ENCODE data around the gene CLDN16. TPM values are rescaled to one million over a fixed set of nuclear protein-coding genes. Genes with fewer than 3 reads are reported as not detected.

Gene CLDN16
- total RNA-seq, 3 donors from 2014 or later (not counting 1 experiment from before 2014, with no cell fraction given) = not detected

DNA sequence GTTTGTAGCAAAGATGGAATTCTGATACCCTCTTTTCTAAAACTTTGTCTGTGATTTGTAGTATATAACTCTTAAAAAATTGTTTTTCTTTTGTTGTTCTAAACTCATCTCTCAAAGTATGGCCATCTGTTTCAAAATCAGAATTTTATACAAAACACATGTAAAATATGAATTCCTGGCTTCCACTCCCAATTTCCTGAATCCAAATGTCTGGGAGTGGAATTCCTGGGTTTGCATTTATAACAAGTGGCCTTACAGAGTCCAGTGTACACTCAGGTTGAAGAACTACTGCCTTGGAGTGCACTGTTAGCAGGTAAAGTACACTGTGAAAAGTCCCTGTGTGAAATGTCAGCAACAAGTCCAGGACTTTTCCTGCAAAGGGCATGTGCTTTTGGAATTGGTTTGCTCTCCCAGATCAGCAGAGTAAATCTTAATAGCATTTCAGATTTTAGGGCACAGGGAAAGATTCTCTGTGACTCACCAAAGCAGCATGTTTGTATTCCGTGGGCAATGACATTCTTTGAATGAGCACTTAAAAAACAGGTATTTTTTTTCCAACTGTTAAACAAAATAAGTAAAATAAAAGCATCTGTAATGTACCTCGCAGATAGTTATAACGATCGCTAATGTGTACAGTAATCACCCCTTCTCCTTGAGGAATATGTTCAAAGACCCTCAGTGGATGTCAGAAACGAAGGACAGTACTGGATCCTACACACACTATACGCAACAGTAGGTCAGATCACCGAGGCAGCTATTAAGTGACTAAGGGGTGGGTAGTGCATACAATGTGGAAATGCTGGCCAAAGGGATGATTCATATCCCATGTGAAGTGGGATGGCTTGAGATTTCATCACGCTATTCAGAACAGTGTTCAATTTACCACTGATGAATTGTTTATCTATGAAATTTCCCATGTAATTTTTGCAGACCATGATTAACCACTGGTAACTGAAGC, 2.0 kb upstream of the CLDN16 start:
- Mint-ChIP-seq H3K4me1 (no peaks in the 10 kb centered on the region), H3K36me3 (no peaks in the 10 kb centered on the region), H3K27me3 (ENCODE audit: low read depth in 2 of 2) (no peaks in the 10 kb centered on the region), H3K27ac (no peak overlapping the region), H3K9me3 (no peaks in the 10 kb centered on the region), H3K4me3 (no peak overlapping the region)
- H3K36me3 ChIP-seq (ENCODE audit: control insufficient read depth, insufficient read depth, low read length) = no peaks in the 10 kb centered on the region
- H3K27ac ChIP-seq (ENCODE audit: low read length) = no peak overlapping the region
- H3K27me3 ChIP-seq (ENCODE audit: control insufficient read depth, insufficient read depth, low read length) = no peaks in the 10 kb centered on the region
- intact Hi-C loops (cut with micrococcal nuclease) = no loop called here
- TF ChIP-seq, protein P1, sequence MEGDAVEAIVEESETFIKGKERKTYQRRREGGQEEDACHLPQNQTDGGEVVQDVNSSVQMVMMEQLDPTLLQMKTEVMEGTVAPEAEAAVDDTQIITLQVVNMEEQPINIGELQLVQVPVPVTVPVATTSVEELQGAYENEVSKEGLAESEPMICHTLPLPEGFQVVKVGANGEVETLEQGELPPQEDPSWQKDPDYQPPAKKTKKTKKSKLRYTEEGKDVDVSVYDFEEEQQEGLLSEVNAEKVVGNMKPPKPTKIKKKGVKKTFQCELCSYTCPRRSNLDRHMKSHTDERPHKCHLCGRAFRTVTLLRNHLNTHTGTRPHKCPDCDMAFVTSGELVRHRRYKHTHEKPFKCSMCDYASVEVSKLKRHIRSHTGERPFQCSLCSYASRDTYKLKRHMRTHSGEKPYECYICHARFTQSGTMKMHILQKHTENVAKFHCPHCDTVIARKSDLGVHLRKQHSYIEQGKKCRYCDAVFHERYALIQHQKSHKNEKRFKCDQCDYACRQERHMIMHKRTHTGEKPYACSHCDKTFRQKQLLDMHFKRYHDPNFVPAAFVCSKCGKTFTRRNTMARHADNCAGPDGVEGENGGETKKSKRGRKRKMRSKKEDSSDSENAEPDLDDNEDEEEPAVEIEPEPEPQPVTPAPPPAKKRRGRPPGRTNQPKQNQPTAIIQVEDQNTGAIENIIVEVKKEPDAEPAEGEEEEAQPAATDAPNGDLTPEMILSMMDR (IDR thresholded peaks at IDR 0.05) = no peak
- DNase-seq = no peak
- no peak overlapping the region for H3K4me3 ChIP-seq (ENCODE audit: low read length)
- 97% methylated on average over 5 of the region's 8 CpGs for WGBS (ENCODE audit: insufficient coverage)
- no peak for ATAC-seq
- H3K4me1 ChIP-seq (ENCODE audit: control insufficient read depth, insufficient read depth, low read length) = no peaks in the 10 kb centered on the region
- H3K9me3 ChIP-seq (ENCODE audit: control insufficient read depth, insufficient read depth, low read length) = no peaks in the 10 kb centered on the region

GRCh38 chr3:190388703-190389102, 740 bp downstream of the CLDN16 start:
- H3K36me3 Mint-ChIP-seq = no peaks in the 10 kb centered on the region
- H3K9me3 Mint-ChIP-seq = peaks cover 3% of the 10 kb centered on the region in 2 donors
- H3K27ac ChIP-seq (ENCODE audit: low read length) = no peak overlapping the region
- no peaks in the 10 kb centered on the region for H3K27me3 Mint-ChIP-seq (ENCODE audit: low read depth in 2 of 2)
- no peaks in the 10 kb centered on the region for H3K27me3 ChIP-seq (ENCODE audit: control insufficient read depth, insufficient read depth, low read length)
- no peak overlapping the region for H3K27ac Mint-ChIP-seq
- no peaks in the 10 kb centered on the region for H3K4me1 Mint-ChIP-seq
- no peak overlapping the region for H3K4me3 Mint-ChIP-seq
- H3K36me3 ChIP-seq (ENCODE audit: control insufficient read depth, insufficient read depth, low read length) = no peaks in the 10 kb centered on the region
- no peaks in the 10 kb centered on the region for H3K9me3 ChIP-seq (ENCODE audit: control insufficient read depth, insufficient read depth, low read length)
- no peaks in the 10 kb centered on the region for H3K4me1 ChIP-seq (ENCODE audit: control insufficient read depth, insufficient read depth, low read length)
- H3K4me3 ChIP-seq (ENCODE audit: low read length) = no peak overlapping the region
- DNase-seq (no peak), ATAC-seq (no peak)
- WGBS (ENCODE audit: insufficient coverage) = 89% methylated on average over 1 of the region's 3 CpGs
- TF ChIP-seq, protein P1 (IDR thresholded peaks at IDR 0.05) = no peak
- intact Hi-C loops (cut with micrococcal nuclease) = no loop called here

- no peaks in the 10 kb centered on the region for H3K4me1 Mint-ChIP-seq
- no peak overlapping the region for H3K27ac ChIP-seq (ENCODE audit: low read length)
- intact Hi-C loops (cut with micrococcal nuclease) = no loop called here
- H3K27ac Mint-ChIP-seq = no peak overlapping the region
- TF ChIP-seq, protein P1 (IDR thresholded peaks at IDR 0.05) = no peak
- peaks cover 3% of the 10 kb centered on the region in 2 donors for H3K9me3 Mint-ChIP-seq
- H3K4me3 Mint-ChIP-seq = no peak overlapping the region
- no peak for DNase-seq
- H3K36me3 ChIP-seq (ENCODE audit: control insufficient read depth, insufficient read depth, low read length) = no peaks in the 10 kb centered on the region
- ATAC-seq = no peak
- H3K4me1 ChIP-seq (ENCODE audit: control insufficient read depth, insufficient read depth, low read length) = no peaks in the 10 kb centered on the region
- H3K27me3 Mint-ChIP-seq (ENCODE audit: low read depth in 2 of 2) = no peaks in the 10 kb centered on the region
- no peak overlapping the region for H3K4me3 ChIP-seq (ENCODE audit: low read length)
- no peaks in the 10 kb centered on the region for H3K9me3 ChIP-seq (ENCODE audit: control insufficient read depth, insufficient read depth, low read length)
- no peaks in the 10 kb centered on the region for H3K27me3 ChIP-seq (ENCODE audit: control insufficient read depth, insufficient read depth, low read length)
- H3K36me3 Mint-ChIP-seq = no peaks in the 10 kb centered on the region
Measured at GRCh38 chr3:190396001-190396400, 8.0 kb downstream of the CLDN16 start.
